ENCODE results near the gene G0S2. TPM values are rescaled to one million over a fixed set of nuclear protein-coding genes. Genes with fewer than 3 reads are reported as not detected.
A peak's percentile ranks its signal among the peaks of the same experiment; 100 is the strongest.

G0S2 gene
- total RNA-seq, 1 donor from 2014 or later = 418 TPM

DNA sequence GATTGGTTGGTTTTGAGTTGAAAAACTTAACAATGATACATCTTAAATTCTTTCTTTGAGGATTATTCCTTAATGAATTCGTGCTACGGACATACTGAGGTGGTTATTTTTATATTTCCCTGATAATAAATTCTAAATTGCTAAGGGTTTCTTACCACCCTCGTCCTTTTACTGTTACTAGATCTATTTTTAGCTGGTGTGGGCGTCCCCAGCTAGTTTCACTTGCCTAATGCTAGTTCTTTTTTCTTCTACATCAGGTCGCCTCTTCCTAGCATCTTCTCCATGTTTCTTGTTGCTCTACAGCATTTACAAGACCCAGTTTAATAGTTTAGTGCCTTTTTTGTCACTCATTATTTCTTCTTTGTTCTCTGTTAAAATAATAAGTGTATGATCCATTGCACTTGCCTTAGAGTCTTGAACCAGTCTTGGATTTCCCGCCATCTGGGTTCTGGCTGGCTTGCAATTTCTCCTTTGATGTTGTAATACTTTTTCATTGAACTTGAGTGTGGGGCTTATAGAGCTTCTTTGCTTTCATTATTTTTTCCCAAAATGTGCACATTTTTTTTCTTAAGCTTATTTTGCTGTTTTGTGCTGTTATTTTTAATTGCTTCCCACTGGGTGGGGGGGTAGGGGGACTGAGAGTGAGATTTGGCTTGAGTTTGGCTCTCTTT lies 28.8 kb downstream of the G0S2 start:
- FAIRE-seq (no peak), DNase-seq (ENCODE audit: low read depth) (no peak)
- Histone ChIP-seq H3K4me3 (ENCODE audit: low read depth, low read length) (no peak overlapping the region), H3K36me3 (ENCODE audit: control insufficient read depth, insufficient read depth, low read length) (no peaks in the 10 kb centered on the region), H3K27me3 (ENCODE audit: control insufficient read depth, insufficient read depth, low read length) (no peaks in the 10 kb centered on the region)
- TF ChIP-seq CTCF (IDR thresholded peaks at IDR 0.05; ENCODE audit: insufficient read depth, low read length, severe bottlenecking) = no peak

DNA sequence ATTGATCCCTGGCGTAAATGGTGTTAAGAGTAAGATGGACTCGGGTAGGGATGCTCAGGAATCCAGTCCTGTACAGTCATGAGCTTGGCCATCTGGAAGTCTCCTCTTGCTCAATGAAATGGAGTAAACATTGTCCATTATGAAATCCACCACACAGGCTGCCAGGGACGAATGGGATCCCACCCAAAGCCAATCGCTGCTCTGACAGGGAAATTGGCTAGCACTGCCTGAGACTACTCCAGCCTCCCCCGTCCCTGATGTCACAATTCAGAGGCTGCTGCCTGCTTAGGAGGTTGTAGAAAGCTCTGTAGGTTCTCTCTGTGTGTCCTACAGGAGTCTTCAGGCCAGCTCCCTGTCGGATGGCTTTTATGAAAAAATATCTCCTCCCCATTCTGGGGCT lies 29.4 kb downstream of the G0S2 start, which contains the start of gene HSD11B1:
HSD11B1 (plus strand) TSS at position 263 of the 400 bp plus-strand sequence; CDS start at position 360, 97 bp downstream.
- no peaks in the 10 kb centered on the region for H3K36me3 ChIP-seq (ENCODE audit: control insufficient read depth, insufficient read depth, low read length)
- DNase-seq (ENCODE audit: low read depth) (no peak), FAIRE-seq (no peak)
- no peak for TF ChIP-seq CTCF (IDR thresholded peaks at IDR 0.05; ENCODE audit: insufficient read depth, low read length, severe bottlenecking)
- no peaks in the 10 kb centered on the region for H3K27me3 ChIP-seq (ENCODE audit: control insufficient read depth, insufficient read depth, low read length)
- H3K4me3 ChIP-seq (ENCODE audit: low read depth, low read length) = no peak within 1 kb of the TSS

GRCh38 chr1:209705033-209705598 lies 29.9 kb downstream of the G0S2 start:
- FAIRE-seq = no peak
- DNase-seq (ENCODE audit: low read depth) = no peak
- Histone ChIP-seq H3K27me3 (ENCODE audit: control insufficient read depth, insufficient read depth, low read length) (no peaks in the 10 kb centered on the region), H3K36me3 (ENCODE audit: control insufficient read depth, insufficient read depth, low read length) (no peaks in the 10 kb centered on the region), H3K4me3 (ENCODE audit: low read depth, low read length) (no peak overlapping the region)
- no peak for TF ChIP-seq CTCF (IDR thresholded peaks at IDR 0.05; ENCODE audit: insufficient read depth, low read length, severe bottlenecking)

DNA sequence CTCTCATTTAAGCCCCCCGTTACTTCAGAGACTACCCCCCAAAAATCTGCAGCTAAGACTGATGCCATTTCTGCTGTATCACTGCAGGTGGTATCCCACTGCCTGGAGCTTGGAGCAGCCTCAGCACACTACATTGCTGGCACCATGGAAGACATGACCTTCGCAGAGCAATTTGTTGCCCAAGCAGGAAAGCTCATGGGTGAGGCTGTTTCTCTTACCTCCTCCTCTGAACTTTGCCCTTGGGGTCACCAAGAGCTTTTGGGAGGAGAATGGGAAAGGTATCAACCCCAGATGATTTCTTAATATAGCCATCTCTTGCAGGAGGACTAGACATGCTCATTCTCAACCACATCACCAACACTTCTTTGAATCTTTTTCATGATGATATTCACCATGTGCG lies 31.4 kb downstream of the G0S2 start:
- DNase-seq (ENCODE audit: low read depth) (no peak), FAIRE-seq (no peak)
- Histone ChIP-seq H3K27me3 (ENCODE audit: control insufficient read depth, insufficient read depth, low read length) (no peaks in the 10 kb centered on the region), H3K4me3 (ENCODE audit: low read depth, low read length) (no peak overlapping the region), H3K36me3 (ENCODE audit: control insufficient read depth, insufficient read depth, low read length) (no peaks in the 10 kb centered on the region)
- TF ChIP-seq CTCF (IDR thresholded peaks at IDR 0.05; ENCODE audit: insufficient read depth, low read length, severe bottlenecking) = no peak

- Histone ChIP-seq H3K4me3 (ENCODE audit: low read depth, low read length) (no peak overlapping the region), H3K36me3 (ENCODE audit: control insufficient read depth, insufficient read depth, low read length) (no peaks in the 10 kb centered on the region), H3K27me3 (ENCODE audit: control insufficient read depth, insufficient read depth, low read length) (no peaks in the 10 kb centered on the region)
- FAIRE-seq (no peak), DNase-seq (ENCODE audit: low read depth) (peak; percentile 83)
- TF ChIP-seq CTCF (IDR thresholded peaks at IDR 0.05; ENCODE audit: insufficient read depth, low read length, severe bottlenecking) = no peak
These were observed 32.1 kb downstream of the G0S2 start for GRCh38 chr1:209707308-209707707.
